ENCODE measurements around the gene ART5.

GRCh38 chr11:3622521-3622920, 19.3 kb downstream of the ART5 start:
- TF ChIP-seq, protein P1, sequence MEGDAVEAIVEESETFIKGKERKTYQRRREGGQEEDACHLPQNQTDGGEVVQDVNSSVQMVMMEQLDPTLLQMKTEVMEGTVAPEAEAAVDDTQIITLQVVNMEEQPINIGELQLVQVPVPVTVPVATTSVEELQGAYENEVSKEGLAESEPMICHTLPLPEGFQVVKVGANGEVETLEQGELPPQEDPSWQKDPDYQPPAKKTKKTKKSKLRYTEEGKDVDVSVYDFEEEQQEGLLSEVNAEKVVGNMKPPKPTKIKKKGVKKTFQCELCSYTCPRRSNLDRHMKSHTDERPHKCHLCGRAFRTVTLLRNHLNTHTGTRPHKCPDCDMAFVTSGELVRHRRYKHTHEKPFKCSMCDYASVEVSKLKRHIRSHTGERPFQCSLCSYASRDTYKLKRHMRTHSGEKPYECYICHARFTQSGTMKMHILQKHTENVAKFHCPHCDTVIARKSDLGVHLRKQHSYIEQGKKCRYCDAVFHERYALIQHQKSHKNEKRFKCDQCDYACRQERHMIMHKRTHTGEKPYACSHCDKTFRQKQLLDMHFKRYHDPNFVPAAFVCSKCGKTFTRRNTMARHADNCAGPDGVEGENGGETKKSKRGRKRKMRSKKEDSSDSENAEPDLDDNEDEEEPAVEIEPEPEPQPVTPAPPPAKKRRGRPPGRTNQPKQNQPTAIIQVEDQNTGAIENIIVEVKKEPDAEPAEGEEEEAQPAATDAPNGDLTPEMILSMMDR (conservative IDR thresholded peaks at IDR 0.05) = no peak
- TF ChIP-seq ZFX (IDR thresholded peaks at IDR 0.05) = no peak
